Measurements from ENCODE around the gene IL3. TPM values are rescaled to one million over a fixed set of nuclear protein-coding genes. Genes with fewer than 3 reads are reported as not detected.

Gene IL3, protein sequence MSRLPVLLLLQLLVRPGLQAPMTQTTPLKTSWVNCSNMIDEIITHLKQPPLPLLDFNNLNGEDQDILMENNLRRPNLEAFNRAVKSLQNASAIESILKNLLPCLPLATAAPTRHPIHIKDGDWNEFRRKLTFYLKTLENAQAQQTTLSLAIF
- not detected in 2 replicates for total RNA-seq (2014; rRNA removed; shearing (Covaris generic))

DNA sequence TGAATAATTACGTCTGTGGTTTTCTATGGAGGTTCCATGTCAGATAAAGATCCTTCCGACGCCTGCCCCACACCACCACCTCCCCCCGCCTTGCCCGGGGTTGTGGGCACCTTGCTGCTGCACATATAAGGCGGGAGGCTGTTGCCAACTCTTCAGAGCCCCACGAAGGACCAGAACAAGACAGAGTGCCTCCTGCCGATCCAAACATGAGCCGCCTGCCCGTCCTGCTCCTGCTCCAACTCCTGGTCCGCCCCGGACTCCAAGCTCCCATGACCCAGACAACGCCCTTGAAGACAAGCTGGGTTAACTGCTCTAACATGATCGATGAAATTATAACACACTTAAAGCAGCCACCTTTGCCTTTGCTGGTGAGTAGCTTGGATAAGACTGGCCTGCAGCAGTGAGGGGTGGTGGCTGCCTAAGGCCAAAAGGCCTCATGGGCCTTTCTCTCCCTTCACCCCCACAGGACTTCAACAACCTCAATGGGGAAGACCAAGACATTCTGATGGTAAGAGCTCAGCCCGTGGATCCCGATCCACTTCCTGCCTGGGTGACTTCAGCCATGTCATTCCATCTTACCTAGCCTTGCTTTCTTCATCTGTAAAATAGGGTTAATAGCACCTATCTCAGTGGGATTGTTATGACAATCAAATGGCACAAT lies at the start of gene IL3:
Gene IL3 (plus strand): TSS at position 155 of the 661 bp plus-strand sequence. CDS start 52 bp downstream, at position 207.
- no peak for DNase-seq (ENCODE audit: low read depth)

DNA sequence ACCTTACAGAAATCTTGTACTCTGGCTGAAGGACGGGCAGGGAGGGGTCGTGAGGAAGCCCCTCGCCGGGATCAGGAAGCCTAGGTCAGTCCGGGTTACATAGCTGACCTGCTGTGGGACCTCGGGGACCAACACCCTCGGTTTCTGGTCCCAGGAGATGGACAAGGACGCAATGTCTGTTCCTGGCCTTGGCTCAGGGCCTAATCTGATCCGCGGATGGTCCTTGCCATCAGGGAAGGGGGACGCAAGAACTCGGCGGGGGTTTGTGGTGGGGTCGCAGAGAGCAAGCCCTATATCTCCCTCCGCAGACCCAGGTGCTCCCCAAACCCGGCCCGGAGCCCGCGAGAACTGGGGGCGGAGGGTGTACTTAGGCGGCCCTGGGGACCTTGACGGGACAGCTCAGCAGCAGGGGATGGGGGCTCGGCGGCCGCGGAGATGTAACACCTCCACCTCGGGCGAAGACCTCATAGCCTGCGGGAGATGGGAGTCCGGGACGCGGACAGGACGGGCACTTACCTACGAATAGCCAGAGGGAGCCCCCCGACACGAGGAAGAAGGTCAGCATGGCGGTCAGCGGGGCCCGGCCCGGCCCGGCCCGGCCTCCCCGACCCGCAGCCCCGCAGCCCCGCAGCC lies 49.4 kb upstream of the IL3 start:
- DNase-seq (ENCODE audit: low read depth): no peak

DNA sequence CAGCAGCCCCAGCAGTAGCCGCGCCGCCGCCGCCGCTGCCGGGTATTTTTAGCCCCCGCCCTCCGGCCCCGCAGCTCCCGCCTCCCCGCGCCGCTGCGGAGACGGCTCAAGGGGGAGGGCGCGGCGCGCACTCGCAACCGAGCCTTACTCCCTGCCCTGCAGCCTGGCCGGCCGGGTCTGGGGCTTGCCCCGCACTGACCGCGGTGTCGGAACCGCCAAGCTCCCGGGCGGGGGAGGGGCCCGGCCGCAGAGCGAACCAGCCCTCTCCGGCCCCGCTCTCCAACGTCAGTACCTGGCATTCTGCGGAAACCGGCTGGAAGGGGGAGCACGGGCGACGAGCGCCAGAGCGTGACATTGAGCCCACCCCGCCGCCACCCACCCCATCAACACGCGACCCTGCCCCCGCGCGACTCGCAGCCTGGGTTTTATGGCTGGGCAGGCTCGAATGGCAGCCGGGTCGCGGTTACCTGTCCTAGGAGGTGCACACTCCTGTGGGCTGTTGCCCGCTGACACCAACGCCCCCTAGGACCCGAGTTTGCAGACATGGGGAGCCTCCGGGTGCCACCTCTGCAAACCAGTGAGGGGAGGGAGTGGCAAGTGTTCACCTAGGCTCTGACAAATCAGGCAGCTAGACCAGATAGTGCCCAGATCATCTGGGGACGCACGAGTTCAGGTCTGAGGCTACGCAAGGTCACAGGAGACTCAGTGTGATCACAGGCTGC lies 48.7 kb upstream of the IL3 start, which contains the start of gene ACSL6:
Gene ACSL6 (minus strand): TSS at position 37 of the 722 bp plus-strand sequence. CDS start 105 bp downstream, outside the sequence.
- no peak for DNase-seq (ENCODE audit: low read depth)

DNA sequence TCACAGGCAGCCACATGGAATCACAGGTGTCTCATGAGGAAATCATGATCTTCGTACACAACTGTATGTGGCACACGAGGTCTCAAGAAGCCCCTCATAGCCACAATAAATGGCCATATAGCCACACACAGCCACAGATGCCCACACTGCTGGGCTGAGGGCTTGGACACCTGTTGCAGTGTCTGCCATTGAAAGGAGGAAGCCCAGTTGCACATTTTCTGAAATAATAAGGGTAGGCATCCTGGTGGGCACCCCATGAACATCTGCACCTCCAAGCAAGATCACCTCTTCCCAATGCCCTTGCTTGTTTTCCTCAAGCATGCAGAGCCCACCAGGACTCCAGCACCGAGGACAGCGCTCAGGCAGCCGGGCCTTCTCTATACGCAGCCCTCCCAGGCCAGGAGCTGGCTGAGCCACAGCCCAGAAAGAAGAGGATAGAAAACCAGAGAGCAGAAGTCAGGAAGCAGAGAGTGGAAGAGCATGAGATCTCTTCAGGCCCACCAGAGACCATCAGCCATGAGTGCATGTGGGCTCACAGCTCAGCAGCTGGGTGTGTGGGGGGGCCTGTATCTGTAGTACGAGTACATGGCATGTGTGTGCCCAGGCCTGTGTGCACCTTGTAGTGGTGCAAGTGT lies 48.0 kb upstream of the IL3 start:
- DNase-seq (ENCODE audit: low read depth): peak; percentile 37

DNA sequence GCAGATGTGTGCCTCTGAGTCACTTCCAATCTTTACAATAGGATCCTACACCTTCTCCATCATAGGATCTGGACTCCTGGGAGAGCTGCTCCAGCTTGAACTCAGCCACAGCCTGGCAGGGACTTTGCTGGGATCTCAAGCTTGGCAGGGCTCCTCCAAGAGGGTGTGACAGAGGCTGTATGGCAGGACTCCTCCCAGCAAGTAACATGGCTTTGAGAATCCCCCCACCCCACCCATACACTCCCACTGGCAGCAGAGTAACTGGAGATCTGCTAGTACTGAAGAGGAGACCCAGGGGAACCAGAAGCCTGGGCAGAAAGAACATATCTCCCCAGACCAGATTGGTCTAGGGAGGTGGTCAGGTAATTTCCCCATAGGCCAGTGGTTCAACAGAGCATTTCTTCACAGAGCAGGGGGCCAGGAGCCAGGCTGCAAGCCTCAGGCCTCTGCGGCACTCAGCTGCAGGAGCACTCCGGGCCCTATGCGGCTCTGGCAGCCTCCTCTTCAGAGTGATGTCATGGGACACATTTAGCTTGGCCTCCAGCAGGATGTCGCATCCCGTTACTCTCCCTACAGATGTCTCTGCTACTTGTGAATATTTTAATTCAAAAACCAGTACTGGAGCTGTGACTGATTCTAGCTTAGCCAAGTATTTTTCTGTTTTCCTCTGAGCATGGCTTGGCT lies 47.3 kb upstream of the IL3 start:
- DNase-seq (ENCODE audit: low read depth): no peak

DNA sequence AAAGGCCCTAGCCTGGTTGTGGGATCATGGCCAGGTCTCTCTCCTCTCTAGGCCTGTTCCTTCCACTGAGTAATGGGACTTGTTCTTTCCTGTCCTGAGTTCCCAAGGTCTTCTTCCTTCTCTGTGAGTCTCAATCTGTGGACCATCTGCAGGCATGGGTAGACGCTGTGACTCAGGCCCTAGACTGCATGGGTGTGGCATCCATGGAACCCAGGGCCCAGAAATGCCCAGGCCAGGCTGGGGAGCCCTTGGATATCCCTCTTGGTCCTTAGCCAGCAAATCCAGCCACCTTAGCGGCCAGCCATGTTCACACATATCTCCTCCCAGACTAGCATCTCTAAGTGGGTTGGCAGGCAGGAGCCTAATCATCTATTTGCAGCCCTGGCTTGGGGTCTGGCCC lies 46.7 kb upstream of the IL3 start:
- DNase-seq (ENCODE audit: low read depth): no peak

DNA sequence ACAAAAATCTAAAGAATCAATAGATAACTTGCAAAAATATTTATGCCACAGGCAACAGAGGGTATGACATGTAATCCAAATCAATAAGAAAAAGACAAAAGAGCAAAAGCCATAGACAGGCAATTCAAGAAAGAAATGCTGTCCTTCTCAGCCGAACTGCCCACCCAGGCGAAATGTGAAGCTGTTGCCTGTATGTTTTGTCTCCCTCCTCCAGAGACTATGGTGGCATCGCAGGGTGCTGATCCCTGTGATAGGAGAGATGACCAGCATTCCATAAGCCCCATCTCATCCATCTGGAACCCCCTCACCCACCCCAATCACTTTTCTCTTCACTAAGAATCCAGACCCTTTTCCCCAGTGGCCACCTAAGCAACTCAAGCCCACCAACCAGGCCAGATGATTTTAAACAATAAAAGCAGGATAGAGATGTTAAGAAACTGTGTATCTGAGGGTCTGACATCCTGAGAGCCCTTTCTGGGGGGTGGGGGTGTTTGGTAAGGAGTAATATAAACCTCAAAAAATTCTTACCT lies 43.7 kb upstream of the IL3 start:
- DNase-seq (ENCODE audit: low read depth): no peak

DNA sequence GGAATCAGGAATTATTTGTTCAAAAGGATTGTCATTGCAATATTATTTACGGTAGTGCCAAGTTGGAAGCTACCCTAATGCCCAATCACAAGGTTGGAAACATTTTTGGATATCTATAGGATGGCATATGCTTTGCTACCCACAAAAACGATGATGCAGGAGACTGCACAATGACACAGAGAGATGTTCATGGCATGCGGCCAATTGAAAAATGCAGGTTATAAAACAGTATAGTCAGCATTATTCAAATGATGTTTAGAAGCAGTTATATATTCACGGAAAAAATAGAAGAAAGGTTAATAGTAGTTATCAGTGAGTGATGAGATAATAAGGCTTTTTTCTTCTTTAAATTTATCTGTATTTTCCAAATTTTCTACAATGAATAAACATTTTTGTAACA lies 43.1 kb upstream of the IL3 start:
- no peak for DNase-seq (ENCODE audit: low read depth)

DNA sequence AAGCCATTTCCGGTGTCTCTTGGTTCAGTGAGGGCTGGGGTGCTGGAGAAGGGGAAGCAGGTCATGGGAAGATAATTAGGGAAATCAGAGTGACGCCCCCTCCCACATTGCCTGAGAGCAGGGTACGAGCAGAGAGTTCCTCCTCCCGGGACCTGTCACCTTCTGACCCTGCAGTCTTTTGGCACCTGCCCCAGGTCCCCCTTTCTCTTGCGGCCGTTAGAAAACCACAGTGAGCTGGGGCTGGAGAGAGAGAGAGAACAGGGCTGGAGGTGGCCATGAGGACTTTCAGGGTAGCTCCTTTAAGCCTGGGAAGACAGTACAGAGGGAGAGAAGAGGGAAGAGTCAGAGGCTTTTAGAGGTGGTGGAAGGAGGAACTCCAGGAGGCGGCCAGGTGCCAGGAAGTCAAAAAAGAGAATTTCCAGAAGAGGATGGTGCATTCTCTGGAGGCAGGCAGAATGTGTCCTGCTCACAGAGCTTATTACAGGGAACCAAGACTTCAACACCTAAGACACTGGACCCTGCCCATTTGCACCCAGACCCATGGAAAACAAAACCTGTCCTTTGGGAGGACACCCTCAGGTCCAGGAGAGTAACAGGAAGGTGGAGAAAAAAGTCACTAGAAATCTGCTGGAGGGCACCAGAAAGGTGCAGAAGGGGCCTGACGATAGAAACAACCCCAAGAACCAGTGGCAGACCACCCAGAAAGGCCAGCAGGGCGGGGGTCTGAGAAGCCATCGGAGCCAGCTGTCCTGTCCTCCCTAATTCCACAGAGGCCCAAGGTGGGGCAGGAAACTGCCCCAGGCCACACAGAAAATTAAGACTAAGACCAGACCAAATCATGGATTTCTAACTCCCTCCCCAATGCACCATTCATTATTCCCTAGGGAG lies 42.5 kb upstream of the IL3 start:
- DNase-seq (ENCODE audit: low read depth): no peak

DNA sequence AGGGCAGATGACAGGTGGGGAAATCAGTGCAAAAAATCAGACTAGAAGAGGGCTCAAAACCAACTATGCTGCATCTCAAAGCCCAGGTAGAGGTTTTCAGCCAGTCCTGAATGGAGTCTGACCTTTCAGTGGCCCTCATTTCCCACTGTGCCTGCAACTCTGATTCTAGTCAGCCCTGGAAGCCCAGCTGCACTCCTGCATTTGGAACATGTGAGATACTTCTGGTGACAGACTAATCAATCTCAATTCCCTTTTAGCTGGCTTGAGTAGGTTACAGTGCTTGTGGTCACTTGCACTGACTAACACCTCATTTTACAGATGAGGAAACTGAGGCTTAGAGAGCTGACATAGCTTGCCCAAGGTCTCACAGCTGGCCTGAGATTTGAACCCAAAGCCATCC lies 41.1 kb upstream of the IL3 start:
- DNase-seq (ENCODE audit: low read depth): no peak

DNA sequence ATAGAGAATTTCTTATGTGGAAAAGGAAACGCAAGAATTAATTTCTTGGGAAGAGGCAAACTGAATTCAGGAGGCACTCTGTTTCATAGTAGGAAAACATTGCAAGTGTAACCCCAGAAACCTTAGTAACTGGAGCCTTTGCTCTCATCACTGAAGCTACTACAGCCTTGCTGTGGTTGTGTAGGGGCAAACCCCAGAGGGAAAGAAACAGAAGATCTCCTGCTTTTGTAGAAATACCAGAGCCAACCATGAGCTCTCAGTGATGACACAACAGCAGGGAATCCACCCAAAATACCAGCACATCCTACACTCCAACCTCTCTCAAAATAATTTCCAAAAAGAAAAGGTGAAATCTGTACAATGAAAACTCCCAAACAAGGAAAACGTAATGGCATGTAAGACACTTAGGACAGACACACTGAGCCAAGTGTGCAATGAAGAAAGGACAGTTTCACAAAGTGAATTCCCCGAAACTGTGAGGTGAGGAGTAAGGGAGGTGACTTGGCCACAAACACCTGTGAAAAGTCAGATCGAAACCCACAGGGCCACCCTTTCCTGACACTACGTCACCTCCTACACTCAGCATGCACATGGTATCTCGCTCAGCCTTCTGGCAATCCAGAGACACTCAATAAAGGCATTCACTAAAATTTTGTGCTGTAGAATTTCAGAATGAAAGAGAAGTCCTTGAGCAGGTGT lies 40.4 kb upstream of the IL3 start:
- no peak for DNase-seq (ENCODE audit: low read depth)

DNA sequence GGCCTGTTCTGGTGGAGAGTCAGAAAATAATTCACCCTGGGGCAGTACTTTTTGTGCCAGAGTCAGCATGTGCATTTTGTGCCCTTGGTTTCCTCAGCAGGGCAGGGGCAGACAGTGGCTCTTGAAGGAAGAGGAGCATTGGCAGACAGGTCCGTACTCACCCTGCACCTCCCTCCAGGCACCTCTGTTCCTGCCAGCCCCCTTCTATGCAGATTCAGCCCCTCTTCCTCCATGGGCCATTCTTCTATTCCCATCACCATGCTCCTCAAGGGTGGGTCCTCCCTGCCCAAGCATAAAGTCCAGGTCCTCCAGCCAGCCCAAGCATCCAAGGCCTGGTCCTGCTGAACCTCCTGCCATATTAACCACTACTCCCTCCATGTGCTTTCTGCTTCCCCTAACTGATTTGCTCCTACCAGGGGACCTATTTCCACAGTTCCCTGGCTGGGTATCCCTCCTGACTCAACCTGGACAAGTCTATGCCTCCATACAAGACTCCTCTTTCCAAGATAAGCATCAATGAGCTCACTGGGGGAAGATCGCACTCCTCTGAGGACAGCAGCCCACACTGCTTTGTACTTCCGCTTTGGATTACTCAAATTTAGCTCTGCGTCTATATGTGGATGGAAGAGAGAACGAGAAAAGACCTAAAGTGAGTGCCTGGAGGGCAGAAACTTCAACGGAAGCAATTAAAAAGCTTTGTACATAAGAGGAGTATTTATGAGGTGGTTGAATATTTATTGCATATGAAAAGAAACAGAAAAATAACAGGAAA lies 39.7 kb upstream of the IL3 start:
- DNase-seq (ENCODE audit: low read depth): peak; percentile 22

DNA sequence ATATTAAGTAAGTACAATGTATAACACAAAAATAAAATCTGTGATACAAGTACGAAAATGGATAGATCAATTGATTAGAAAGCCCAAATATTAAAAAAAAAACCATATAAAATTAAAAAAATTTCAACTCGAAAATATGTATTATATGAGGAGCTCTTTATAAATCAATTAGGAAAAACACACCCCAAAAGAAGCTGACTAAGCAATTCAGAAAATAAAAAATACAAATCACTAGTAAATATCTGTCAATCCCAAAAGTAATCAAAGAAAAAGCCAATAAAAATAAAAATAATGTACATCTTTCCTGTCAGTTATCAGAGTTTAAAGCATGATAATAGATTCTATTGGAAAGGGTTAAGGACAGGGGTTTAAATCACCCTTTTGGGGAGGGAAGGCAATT lies 38.8 kb upstream of the IL3 start:
- no peak for DNase-seq (ENCODE audit: low read depth)

DNA sequence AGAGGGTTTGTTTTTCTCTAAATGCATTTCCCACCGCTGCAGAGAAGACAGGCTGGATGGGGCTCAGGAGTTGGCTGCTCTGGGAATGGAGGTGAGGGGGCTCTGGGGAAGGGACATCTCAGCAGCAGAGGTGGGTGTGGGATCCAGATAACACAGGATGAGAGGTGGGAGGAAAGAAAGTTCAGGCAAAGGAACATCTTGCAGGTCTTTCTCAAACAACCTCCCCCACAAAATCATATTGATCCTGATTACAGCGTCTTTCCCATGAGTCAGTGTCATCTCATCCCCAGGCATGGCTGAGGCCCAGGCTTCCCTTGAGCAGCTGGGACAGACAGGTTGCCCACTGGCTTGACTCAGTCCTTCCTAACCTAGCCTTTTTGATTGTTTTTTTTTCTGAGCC lies 37.7 kb upstream of the IL3 start:
- DNase-seq (ENCODE audit: low read depth): no peak

DNA sequence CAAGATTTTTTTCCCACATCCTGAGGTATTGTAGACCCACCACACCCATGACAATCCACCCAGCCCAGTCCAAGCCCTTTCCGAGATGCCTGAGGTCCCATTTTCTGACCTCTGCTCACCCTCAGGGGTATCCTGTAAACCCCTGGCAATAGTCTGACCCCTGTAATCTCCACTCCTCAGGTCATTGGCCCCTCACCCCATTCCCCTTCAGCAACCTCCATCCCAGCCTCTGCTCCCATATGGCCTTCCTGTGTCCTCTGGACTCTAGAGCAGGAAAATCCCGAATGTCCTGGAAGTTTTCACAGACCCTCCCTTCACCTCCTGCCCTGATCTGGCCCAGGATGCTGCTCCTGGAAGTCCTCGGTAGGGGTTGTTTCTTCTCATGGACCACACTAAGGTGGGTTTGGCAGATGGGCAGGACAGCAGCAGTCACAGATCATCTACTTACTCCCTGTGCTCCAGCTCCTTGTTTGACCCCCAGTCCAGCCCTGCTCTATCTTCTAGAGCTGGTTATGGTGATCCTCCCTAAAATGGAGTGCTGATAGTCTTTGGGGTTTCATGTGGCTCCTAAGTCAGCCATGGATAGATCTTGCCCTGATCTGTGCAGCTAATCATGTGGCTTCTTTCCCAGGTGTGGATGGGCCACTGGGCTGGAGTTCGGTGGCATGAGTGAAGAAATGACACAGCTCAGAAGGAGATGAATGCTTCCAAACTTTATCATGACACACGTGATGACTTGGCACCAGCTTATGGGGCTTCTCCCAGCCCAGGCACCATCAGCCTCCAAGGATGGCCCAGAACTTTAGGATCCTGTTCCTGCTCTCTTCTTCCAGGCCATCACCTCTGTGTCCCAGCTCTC lies 37.0 kb upstream of the IL3 start:
- no peak for DNase-seq (ENCODE audit: low read depth)

DNA sequence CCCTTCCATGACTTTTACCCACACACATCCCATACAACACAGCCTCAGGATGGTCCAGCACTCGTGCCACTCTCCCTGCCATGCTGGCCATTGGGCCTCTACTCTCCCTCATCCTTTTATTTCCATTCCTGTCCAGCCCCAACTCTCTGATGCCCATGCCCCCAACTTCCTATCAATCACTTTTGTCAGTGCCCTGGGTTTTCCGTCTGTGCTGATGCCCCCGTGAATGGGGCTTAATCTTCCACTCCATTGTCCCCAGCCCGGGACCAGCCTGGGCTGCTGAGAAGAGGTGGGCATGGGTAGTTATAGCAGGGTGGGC lies 36.4 kb upstream of the IL3 start:
- DNase-seq (ENCODE audit: low read depth): no peak

DNA sequence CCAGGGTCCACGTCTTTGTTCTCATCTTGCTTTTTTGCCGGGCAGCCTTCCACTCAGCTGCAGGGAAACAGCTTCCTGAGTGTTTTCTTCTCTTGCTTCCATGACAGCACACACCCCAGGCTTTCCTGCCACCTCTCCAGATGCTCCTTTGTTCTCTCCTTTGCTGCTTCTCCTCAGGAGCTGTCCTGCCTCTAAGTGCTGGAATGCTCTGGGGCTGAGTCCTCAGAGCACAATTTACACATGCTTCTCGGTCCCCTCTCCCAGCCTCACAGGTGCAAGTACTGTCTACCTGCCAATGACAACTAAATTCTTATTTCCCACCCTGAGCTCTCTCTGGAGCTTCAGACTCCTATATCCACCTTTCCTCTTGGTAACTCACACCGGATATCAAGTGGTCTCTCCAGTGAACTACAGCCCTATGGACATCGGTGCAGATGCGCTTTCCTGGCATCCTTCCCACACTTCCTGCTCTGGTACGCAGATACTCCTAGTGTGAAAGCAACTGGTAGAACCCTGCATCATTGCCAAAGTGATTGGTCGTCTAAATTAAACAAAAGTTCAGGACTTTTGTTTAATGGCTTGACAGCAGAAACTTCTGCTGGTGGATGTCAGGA lies 35.6 kb upstream of the IL3 start:
- no peak for DNase-seq (ENCODE audit: low read depth)
